Measurements from ENCODE around the gene UBAP1L. TPM values are rescaled to one million over a fixed set of nuclear protein-coding genes. Genes with fewer than 3 reads are reported as not detected.

UBAP1L gene
- total RNA-seq, 6 experiments from 2014 or later = 0.43 to 1.4 (median 0.64) TPM

DNA sequence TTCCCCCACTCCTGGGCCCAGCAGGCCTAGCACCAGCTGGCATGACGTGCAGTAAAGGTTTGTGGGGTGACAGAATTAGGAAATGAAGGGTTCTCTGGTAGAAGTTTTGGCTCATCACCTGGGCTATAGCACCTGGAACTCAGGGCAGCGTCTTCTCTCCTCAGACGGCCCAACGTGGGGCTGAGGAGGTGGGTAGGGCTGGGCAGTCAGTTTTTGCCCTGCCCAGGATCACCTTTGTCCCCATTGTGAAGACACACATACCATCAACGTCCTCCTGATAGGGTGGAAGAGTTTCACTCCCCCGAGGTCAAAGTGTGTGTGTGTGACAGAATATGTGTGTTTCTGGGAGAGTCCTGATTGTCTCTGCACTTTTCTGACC, 26.4 kb downstream of the UBAP1L start:
- Mint-ChIP-seq H3K27me3 (ENCODE audit: insufficient read depth) (peaks cover 12% of the 10 kb centered on the region), H3K4me1 (ENCODE audit: low read depth) (peaks cover 6% of the 10 kb centered on the region; the same call in 1 of the 2 replicates), H3K9me3 (no peaks in the 10 kb centered on the region), H3K4me3 (no peak overlapping the region), H3K27ac (no peak overlapping the region), H3K36me3 (ENCODE audit: low read depth) (no peaks in the 10 kb centered on the region)
- DNase-seq = no peak
- TF ChIP-seq, protein P1, sequence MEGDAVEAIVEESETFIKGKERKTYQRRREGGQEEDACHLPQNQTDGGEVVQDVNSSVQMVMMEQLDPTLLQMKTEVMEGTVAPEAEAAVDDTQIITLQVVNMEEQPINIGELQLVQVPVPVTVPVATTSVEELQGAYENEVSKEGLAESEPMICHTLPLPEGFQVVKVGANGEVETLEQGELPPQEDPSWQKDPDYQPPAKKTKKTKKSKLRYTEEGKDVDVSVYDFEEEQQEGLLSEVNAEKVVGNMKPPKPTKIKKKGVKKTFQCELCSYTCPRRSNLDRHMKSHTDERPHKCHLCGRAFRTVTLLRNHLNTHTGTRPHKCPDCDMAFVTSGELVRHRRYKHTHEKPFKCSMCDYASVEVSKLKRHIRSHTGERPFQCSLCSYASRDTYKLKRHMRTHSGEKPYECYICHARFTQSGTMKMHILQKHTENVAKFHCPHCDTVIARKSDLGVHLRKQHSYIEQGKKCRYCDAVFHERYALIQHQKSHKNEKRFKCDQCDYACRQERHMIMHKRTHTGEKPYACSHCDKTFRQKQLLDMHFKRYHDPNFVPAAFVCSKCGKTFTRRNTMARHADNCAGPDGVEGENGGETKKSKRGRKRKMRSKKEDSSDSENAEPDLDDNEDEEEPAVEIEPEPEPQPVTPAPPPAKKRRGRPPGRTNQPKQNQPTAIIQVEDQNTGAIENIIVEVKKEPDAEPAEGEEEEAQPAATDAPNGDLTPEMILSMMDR (IDR thresholded peaks at IDR 0.05) = no peak

GRCh38 chr15:65087873-65088642, 26.9 kb downstream of the UBAP1L start:
- TF ChIP-seq, protein P1 (IDR thresholded peaks at IDR 0.05) = no peak
- Mint-ChIP-seq H3K27me3 (ENCODE audit: insufficient read depth) (peaks cover 12% of the 10 kb centered on the region), H3K4me3 (no peak overlapping the region), H3K36me3 (ENCODE audit: low read depth) (no peaks in the 10 kb centered on the region), H3K4me1 (ENCODE audit: low read depth) (peaks cover 7% of the 10 kb centered on the region), H3K9me3 (no peaks in the 10 kb centered on the region), H3K27ac (no peak overlapping the region)
- DNase-seq = no peak

DNA sequence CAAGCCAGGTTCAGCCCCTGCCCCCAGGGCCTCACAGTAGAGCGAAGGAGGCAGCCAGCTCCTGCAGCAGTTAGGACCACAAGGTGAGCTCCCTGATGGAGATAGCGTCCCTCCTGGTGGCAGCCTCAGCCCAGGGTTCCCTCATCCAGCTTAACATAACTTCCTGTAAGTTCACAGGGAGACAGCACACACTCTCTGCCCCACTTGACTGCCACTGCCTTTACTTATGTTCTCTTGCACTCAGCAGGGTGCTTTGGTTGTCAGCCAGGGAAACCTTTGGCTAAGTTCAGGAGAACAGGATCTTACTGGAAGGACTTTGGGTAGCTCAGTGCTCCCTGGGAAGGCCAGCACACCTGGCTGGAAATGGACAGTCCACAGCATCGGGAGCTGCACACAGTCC, 27.6 kb downstream of the UBAP1L start:
- H3K9me3 Mint-ChIP-seq = no peaks in the 10 kb centered on the region
- no peak for DNase-seq
- H3K36me3 Mint-ChIP-seq (ENCODE audit: low read depth) = no peaks in the 10 kb centered on the region
- TF ChIP-seq, protein P1 (IDR thresholded peaks at IDR 0.05) = no peak
- H3K27me3 Mint-ChIP-seq (ENCODE audit: insufficient read depth) = peaks cover 14% of the 10 kb centered on the region
- H3K27ac Mint-ChIP-seq = no peak overlapping the region
- H3K4me3 Mint-ChIP-seq = no peak overlapping the region
- H3K4me1 Mint-ChIP-seq (ENCODE audit: low read depth) = peaks cover 13% of the 10 kb centered on the region

DNA sequence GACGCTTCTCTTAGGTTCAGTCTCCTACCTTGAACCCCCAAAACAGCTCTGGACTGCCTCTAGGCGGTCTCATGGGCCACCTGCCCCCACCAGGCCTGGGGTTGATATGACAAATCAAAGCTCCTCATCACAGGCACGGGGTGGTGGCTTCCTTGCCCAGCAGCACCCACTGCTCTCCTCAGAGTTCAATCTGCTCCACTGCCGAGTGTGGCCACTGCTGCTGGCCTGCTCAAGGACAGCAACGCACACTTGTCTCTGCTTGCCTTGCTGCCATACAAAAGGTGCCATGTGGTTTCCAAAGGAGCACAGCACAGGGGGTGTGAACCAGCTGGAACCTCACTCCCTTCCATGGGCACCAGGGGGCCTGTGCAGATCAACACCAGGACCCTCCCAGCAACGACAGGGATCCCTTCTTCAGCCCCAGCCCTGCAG, 28.3 kb downstream of the UBAP1L start:
- Mint-ChIP-seq H3K27me3 (ENCODE audit: insufficient read depth) (peaks cover 19% of the 10 kb centered on the region), H3K4me1 (ENCODE audit: low read depth) (peaks cover 16% of the 10 kb centered on the region), H3K4me3 (no peak overlapping the region), H3K27ac (no peak overlapping the region), H3K9me3 (no peaks in the 10 kb centered on the region), H3K36me3 (ENCODE audit: low read depth) (no peaks in the 10 kb centered on the region)
- TF ChIP-seq, protein P1 (IDR thresholded peaks at IDR 0.05) = peak; percentile 47
- no peak for DNase-seq

DNA sequence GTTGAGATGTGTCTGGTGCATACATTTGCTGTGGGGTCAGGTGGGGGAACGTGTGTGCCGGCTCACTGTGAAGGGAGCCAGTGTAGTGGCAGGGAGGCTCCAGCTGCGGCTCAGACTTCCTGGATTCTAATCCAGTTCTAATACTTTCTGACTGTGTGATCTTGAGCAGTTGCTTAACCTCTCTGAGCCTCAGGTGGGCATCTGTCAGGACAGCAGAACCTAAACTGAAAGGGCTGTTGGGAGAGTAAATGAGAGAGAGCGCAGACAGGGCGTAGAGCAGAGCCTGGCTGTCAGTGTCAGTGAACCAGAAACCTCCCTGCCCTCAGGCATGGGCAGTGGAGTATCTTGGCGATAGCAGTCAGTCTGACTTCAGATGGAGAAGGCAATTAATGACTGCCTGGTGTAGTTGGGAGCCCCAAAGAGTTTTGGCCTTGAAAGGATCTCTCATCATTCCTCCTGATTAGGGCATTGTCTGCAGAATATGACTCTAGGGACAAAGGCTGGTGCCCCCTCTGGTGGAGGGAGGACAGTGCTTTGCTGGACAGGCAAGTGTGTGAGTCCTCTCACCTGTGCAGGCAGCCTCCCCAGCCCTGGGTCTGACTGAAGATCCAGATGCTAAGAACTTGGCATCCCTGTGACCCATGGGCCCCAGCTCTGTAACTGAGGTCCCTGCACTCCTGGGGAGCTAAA, 28.9 kb downstream of the UBAP1L start:
- peak; percentile 24 for DNase-seq
- no peak overlapping the region for H3K4me3 Mint-ChIP-seq
- no peaks in the 10 kb centered on the region for H3K36me3 Mint-ChIP-seq (ENCODE audit: low read depth)
- peaks cover 24% of the 10 kb centered on the region for H3K27me3 Mint-ChIP-seq (ENCODE audit: insufficient read depth)
- H3K9me3 Mint-ChIP-seq = no peaks in the 10 kb centered on the region
- H3K4me1 Mint-ChIP-seq (ENCODE audit: low read depth) = peaks cover 16% of the 10 kb centered on the region
- TF ChIP-seq, protein P1 (IDR thresholded peaks at IDR 0.05) = peak; percentile 70
- H3K27ac Mint-ChIP-seq = no peak overlapping the region
